K562 (cell line): Measurements from ENCODE around the gene FXYD3. TPM values are rescaled to one million over a fixed set of nuclear protein-coding genes. Genes with fewer than 3 reads are reported as not detected.

Experiments used
- ATAC-seq: fragments of 200-7000 bp; cut with Tn5 transposase; 3 replicates; pipeline ENCODE4 v1.9.1; 2020; ENCODE audit warnings: moderate library complexity
- BruUV-seq: library from RNA; stranded (reverse); fragments of 400-500 nt; replicated peaks from 2 replicates; lab custom pipeline; 2021; lab: Mats Ljungman, UMichigan
- CTCF ChIA-PET: fragments of 300-600 bp; formaldehyde crosslinking; extraction: SDS; loops from one replicate; lab custom pipeline; 2021; ENCODE audit warnings: low intra/inter-chr PET ratio; lab: Yijun Ruan, JAX
- POLR2A ChIA-PET: fragments of 300-600, 350-650 bp; sonication (Branson Sonifier 250); formaldehyde crosslinking; extraction: SDS; loops from one replicate; lab custom pipeline; 2021; ENCODE audit warnings: antibody characterized with exemption, inconsistent platforms; lab: Yijun Ruan, JAX
- DNase-seq, 4 experiments: peaks; one replicate each; pipeline versions ENCODE4 v3.0.0 to v3.0.0-alpha.2; 2011 to 2018; ENCODE audit warnings: low spot score in 3 of 4, mixed read lengths in 3 of 4; ENCODE audit errors: extremely low read depth in 1 of 4
- FAIRE-seq: peaks from 2 replicates; lab custom pipeline; 2011; peaks lifted over from hg19 to GRCh38; lab: Jason Lieb, UNC
- H2AFZ ChIP-seq: 2 replicates; pipeline ENCODE4 v1.6.0; 2011; ENCODE audit warnings: low read depth, low read length, control low read depth, inconsistent platforms
- H3K27ac ChIP-seq: fragments of 200-600 bp; 3 replicates; pipeline ENCODE4 v1.8.0; 2011; ENCODE audit warnings: low read depth, mild to moderate bottlenecking, control low read depth, inconsistent platforms, low read length, moderate library complexity, mixed read lengths; ENCODE audit errors: extremely low read depth
- H3K27me3 ChIP-seq, 2 experiments: fragments of 300-600 bp in 1 of 2; 2 replicates in 1 of 2; 3 replicates in 1 of 2; pipeline versions ENCODE4 v1.6.0 to v1.8.0; 2011; ENCODE audit warnings: inconsistent platforms in 2 of 2, low read length in 2 of 2, mild to moderate bottlenecking in 1 of 2, mixed read lengths in 1 of 2, moderate library complexity in 1 of 2; ENCODE audit not compliant: control insufficient read depth in 2 of 2, insufficient read depth in 2 of 2
- H3K36me3 ChIP-seq: fragments of 300-600 bp; 3 replicates; pipeline ENCODE4 v1.8.0; 2011; ENCODE audit warnings: mild to moderate bottlenecking, low read length, inconsistent platforms; ENCODE audit not compliant: control insufficient read depth, insufficient read depth
- H3K4me1 ChIP-seq, 2 experiments: fragments of 200-600 bp in 1 of 2; replicated peaks in 1 of 2; 2 replicates in 1 of 2; 3 replicates in 1 of 2; pipeline versions ENCODE4 v1.5.1 to v1.8.0; 2011; ENCODE audit warnings: inconsistent platforms in 2 of 2, low read length in 2 of 2, mild to moderate bottlenecking in 1 of 2, mixed read lengths in 1 of 2, moderate library complexity in 1 of 2; ENCODE audit not compliant: control insufficient read depth in 2 of 2, insufficient read depth in 2 of 2
- H3K4me2 ChIP-seq: 2 replicates; pipeline ENCODE4 v1.6.1; 2011; ENCODE audit warnings: low read length, control low read depth, inconsistent platforms, mixed read lengths; ENCODE audit not compliant: insufficient read depth
- H3K4me3 ChIP-seq: fragments of 200-600 bp; sonication (generic), shearing (Covaris generic); 2 replicates; pipeline ENCODE4 v1.5.1; 2016; ENCODE audit warnings: control low read depth, inconsistent platforms
- H3K79me2 ChIP-seq: fragments of 200-600 bp; 3 replicates; pipeline ENCODE4 v1.8.0; 2011; ENCODE audit warnings: low read length, inconsistent platforms; ENCODE audit not compliant: control insufficient read depth, insufficient read depth
- H3K9ac ChIP-seq, 2 experiments: 2 replicates each; pipeline versions ENCODE4 v1.6.0 to v1.6.1; 2011; ENCODE audit warnings: low read depth in 2 of 2, low read length in 2 of 2, control low read depth in 1 of 2, inconsistent platforms in 1 of 2, mild to moderate bottlenecking in 1 of 2, mixed read lengths in 1 of 2; ENCODE audit not compliant: insufficient read depth in 1 of 2
- H3K9me1 ChIP-seq: one replicate; pipeline ENCODE4 v1.6.0; 2011; ENCODE audit warnings: inconsistent platforms, mild to moderate bottlenecking, low read length, moderate library complexity; ENCODE audit not compliant: control insufficient read depth, insufficient read depth
- H3K9me3 ChIP-seq: replicated peaks from 2 replicates; pipeline ENCODE4 v1.5.1; 2011; ENCODE audit warnings: low read depth, low read length, inconsistent platforms; ENCODE audit not compliant: control insufficient read depth, insufficient read depth
- H4K20me1 ChIP-seq: replicated peaks from 2 replicates; pipeline ENCODE4 v1.6.1; 2011; ENCODE audit warnings: low read length, inconsistent platforms, mixed read lengths; ENCODE audit not compliant: control insufficient read depth, insufficient read depth
- ARID3A ChIP-seq: IDR thresholded peaks from 2 replicates; pipeline ENCODE4 v1.6.1; 2012; ENCODE audit warnings: low read depth, low read length, improper control_type of control experiment, borderline replicate concordance
- CREB1 ChIP-seq, 2 experiments: sonication (generic) in 1 of 2; formaldehyde crosslinking in 1 of 2; IDR thresholded peaks; 2 replicates each; pipeline versions ENCODE4 v1.6.1 to v1.8.0; 2012 to 2022; ENCODE audit warnings: inconsistent platforms in 1 of 2, mild to moderate bottlenecking in 1 of 2, missing genetic modification reagents in 1 of 2, moderate library complexity in 1 of 2
- ELK3 ChIP-seq: fragments of 450-650 bp; formaldehyde crosslinking; IDR thresholded peaks from 2 replicates; pipeline ENCODE4 v1.4.0; 2020; ENCODE audit warnings: mild to moderate bottlenecking
- GABPB2 ChIP-seq: fragments of 250-450 bp; sonication (Bioruptor Pico); conservative IDR thresholded peaks from 2 replicates; pipeline ENCODE4 v1.5.1; 2021; ENCODE audit warnings: mild to moderate bottlenecking
- NR2C2 ChIP-seq, 2 experiments: fragments of 200-800 bp in 1 of 2; sonication (Bioruptor generic) in 1 of 2; sonication (generic) in 1 of 2; formaldehyde crosslinking in 1 of 2; IDR thresholded peaks; 2 replicates each; pipeline versions ENCODE4 v1.6.1 to v1.8.0; 2016 to 2022; ENCODE audit warnings: mild to moderate bottlenecking in 1 of 2, missing compliant biosample characterization in 1 of 2, missing genetic modification characterization in 1 of 2, missing genetic modification reagents in 1 of 2
- OTX1 ChIP-seq: fragments of 450-650 bp; formaldehyde crosslinking; IDR thresholded peaks from 2 replicates; pipeline ENCODE4 v1.4.0; 2022; ENCODE audit warnings: mild to moderate bottlenecking
- SMARCE1 ChIP-seq: fragments of 450-650 bp; IDR thresholded peaks from 2 replicates; pipeline ENCODE4 v1.7.1; 2016; ENCODE audit warnings: mild to moderate bottlenecking
- TOE1 ChIP-seq, 2 experiments: fragments of 450-650 bp in 1 of 2; sonication (generic) in 1 of 2; formaldehyde crosslinking in 1 of 2; IDR thresholded peaks; 2 replicates each; pipeline versions ENCODE4 v1.7.1 to v1.8.0; 2016 to 2022; ENCODE audit warnings: borderline replicate concordance in 2 of 2, mild to moderate bottlenecking in 2 of 2, antibody characterized with exemption in 1 of 2, inconsistent platforms in 1 of 2, low read depth in 1 of 2, missing genetic modification reagents in 1 of 2, moderate library complexity in 1 of 2
- WGBS: fragments of 100-300 bp; shearing (Covaris generic); methylation state at CpG from one replicate; pipeline ENCODE4 v1.1.6; 2016; ENCODE audit warnings: low coverage, mixed read lengths; ENCODE audit not compliant: insufficient coverage; ENCODE audit errors: missing lambda C conversion rate; 5-methylcytosine and 5-hydroxymethylcytosine counted together
- in situ Hi-C: fragments of 300-500 bp; cut with MboI; formaldehyde crosslinking; loops from 4 replicates; pipeline ENCODE4 v1.15.0; 2018; ENCODE audit warnings: inconsistent platforms, mixed read lengths
- intact Hi-C: fragments of 100-400 bp; cut with micrococcal nuclease; formaldehyde crosslinking; loops from 2 replicates; pipeline ENCODE4 v1.14.2; 2022
- polyA plus RNA-seq, 8 experiments: library from polyadenylated mRNA; depleted of rRNA in 4 of 8; stranded (reverse) in 5 of 8; unstranded in 3 of 8; fragments of >200 nt; fragmentation: Nextera tagmentation in 2 of 8; fragmentation: Illumina TruSeq in 1 of 8; extraction: Ambion mirVana in 2 of 8; extraction: Trizol in 1 of 8; gene quantifications; 2 replicates each; pipeline versions ENCODE4 v1.2.1 to v1.2.3, GENCODE V29; 2011 to 2014; ENCODE audit warnings: inconsistent platforms in 1 of 8, missing spikeins in 1 of 8
- total RNA-seq, 7 experiments: library from RNA; depleted of rRNA in 6 of 7; stranded (reverse); fragments of >200 nt in 6 of 7; fragmentation: Illumina TruSeq in 2 of 7; extraction: Trizol in 2 of 7; gene quantifications; 2 replicates each; pipeline versions ENCODE4 v1.2.1 to v1.2.3, GENCODE V29; 2011 to 2021; ENCODE audit warnings: low replicate concordance in 1 of 7

Gene FXYD3
- total and polyA plus RNA-seq, 9 of the 15 experiments (the other 6 are each of a cell fraction or from before 2014, with no cell fraction given): 0.24 TPM; not detected in 8

- no peak for TF ChIP-seq OTX1 (CRISPR knock-in tag)
- FAIRE-seq (no peak), DNase-seq (no peak), ATAC-seq (no peak)
- ChIA-PET POLR2A (interaction anchor here (0.6 kb wide), 1 partner anchor 11 kb away, joined by 3 read pairs; no protein-coding TSS in a partner anchor), CTCF (no interaction called here)
- H3K9me1 ChIP-seq: no peaks in the 10 kb centered on the region
- H3K79me2 ChIP-seq: no peaks in the 10 kb centered on the region
- no peaks in the 10 kb centered on the region for H3K36me3 ChIP-seq
- no peak overlapping the region for H3K27ac ChIP-seq
- intact Hi-C loops (no loop called here), in situ Hi-C loops (no loop called here)
- WGBS: 79% methylated on average over 7 of the region's 11 CpGs
- H3K4me1 ChIP-seq: peaks cover 22 to 42% of the 10 kb centered on the region in 2 experiments
- H3K9me3 ChIP-seq: peaks cover 7% of the 10 kb centered on the region
- no peak overlapping the region for H3K4me2 ChIP-seq
- H3K27me3 ChIP-seq: no peaks in the 10 kb centered on the region
- no peaks in the 10 kb centered on the region for H4K20me1 ChIP-seq
- no peak overlapping the region; a peak in 1 of 4 replicates for H3K9ac ChIP-seq
- H2AFZ ChIP-seq: no peak overlapping the region
- H3K4me3 ChIP-seq: no peak overlapping the region
- no TSS peak for BruUV-seq
Measured at GRCh38 chr19:35108730-35109129, 6.9 kb upstream of the FXYD3 start.

- no peak for ATAC-seq
- ChIA-PET CTCF (no interaction called here), POLR2A (no interaction called here)
- no peak overlapping the region for H3K27ac ChIP-seq
- no peak for DNase-seq
- H3K79me2 ChIP-seq: no peaks in the 10 kb centered on the region
- TF ChIP-seq ELK3 (CRISPR knock-in tag) (no peak), GABPB2 (no peak), TOE1 (IDR thresholded peaks at IDR 0.05; ENCODE audit: borderline replicate concordance) (no peak), TOE1 (CRISPR knock-in tag; IDR thresholded peaks at IDR 0.05; ENCODE audit: borderline replicate concordance, low read depth) (no peak), SMARCE1 (no peak), ARID3A (no peak), NR2C2 (CRISPR knock-in tag; IDR thresholded peaks at IDR 0.05) (no peak), NR2C2 (tag; IDR thresholded peaks at IDR 0.05) (no peak), CREB1 (IDR thresholded peaks at IDR 0.05) (no peak), CREB1 (CRISPR knock-in tag; IDR thresholded peaks at IDR 0.05) (no peak)
- TF ChIP-seq, all 486 proteins: peak for 0
- Histone ChIP-seq H3K9me3 (peaks cover 7% of the 10 kb centered on the region), H4K20me1 (no peaks in the 10 kb centered on the region), H3K36me3 (no peaks in the 10 kb centered on the region), H3K4me1 (peaks cover 22 to 40% of the 10 kb centered on the region in 2 experiments), H3K27me3 (no peaks in the 10 kb centered on the region), H3K9me1 (no peaks in the 10 kb centered on the region), H3K9ac (0 out of 4 replicates have a peak overlapping the region, but pooled peaks of 1 of the 2 experiments have one; percentile 28), H3K4me3 (no peak overlapping the region), H2AFZ (peak overlapping the region; percentile 53; the same call in 1 of the 2 replicates), H3K4me2 (no peak overlapping the region)
- WGBS: 62% methylated on average over 18 of the region's 22 CpGs
- no TSS peak for BruUV-seq
- intact Hi-C loops (no loop called here), in situ Hi-C loops (no loop called here)
- no peak for FAIRE-seq
Measured at GRCh38 chr19:35109395-35110112, 6.1 kb upstream of the FXYD3 start.
